SU-DHL-6 (cell line): Measurements from ENCODE around the gene ZNF487.
A peak's percentile ranks its signal among the peaks of the same experiment; 100 is the strongest.

ENCODE experiments used
- H2AFZ ChIP-seq: fragments of 200-600 bp; sonication (generic); 2 replicates; pipeline ENCODE4 v1.6.1; 2014; ENCODE audit warnings: low read depth, mild to moderate bottlenecking, moderate library complexity, mixed read lengths, antibody characterized with exemption, low read length; ENCODE audit not compliant: severe bottlenecking
- H3F3A ChIP-seq: fragments of 200-600 bp; shearing (Covaris generic); 2 replicates; pipeline ENCODE4 v1.6.0; 2016; ENCODE audit warnings: antibody characterized with exemption, mild to moderate bottlenecking; ENCODE audit not compliant: insufficient read depth
- H3K27ac ChIP-seq: fragments of 200-600 bp; sonication (generic); 2 replicates; pipeline ENCODE4 v1.5.1; 2016; ENCODE audit warnings: low read depth, mild to moderate bottlenecking, low read length, moderate library complexity, mixed read lengths
- H3K27me3 ChIP-seq: fragments of 200-600 bp; sonication (generic), shearing (Covaris generic); 2 replicates; pipeline ENCODE4 v1.6.0; 2014; ENCODE audit warnings: mild to moderate bottlenecking, low read length
- H3K36me3 ChIP-seq: fragments of 200-600 bp; sonication (generic); 2 replicates; pipeline ENCODE4 v1.6.1; 2014; ENCODE audit warnings: mild to moderate bottlenecking, low read length, mixed read lengths
- H3K4me2 ChIP-seq: fragments of 300-600, 200-600 bp; shearing (Covaris generic), sonication (generic); 2 replicates; pipeline ENCODE4 v1.6.0; 2014; ENCODE audit warnings: low read length, low read depth, mild to moderate bottlenecking; ENCODE audit not compliant: poor library complexity, severe bottlenecking
- H3K4me3 ChIP-seq: fragments of 200-600 bp; sonication (generic); 2 replicates; pipeline ENCODE4 v1.5.1; 2014; ENCODE audit warnings: antibody characterized with exemption, low read length, mild to moderate bottlenecking, mixed read lengths; ENCODE audit not compliant: insufficient read depth, poor library complexity, severe bottlenecking
- H3K79me2 ChIP-seq: fragments of 200-600 bp; sonication (generic); 2 replicates; pipeline ENCODE4 v1.6.1; 2014; ENCODE audit warnings: mild to moderate bottlenecking, low read length, moderate library complexity; ENCODE audit not compliant: insufficient read depth
- H3K9ac ChIP-seq: fragments of 200-600 bp; sonication (generic); 2 replicates; pipeline ENCODE4 v1.7.0; 2014; ENCODE audit warnings: mild to moderate bottlenecking, low read length
- H3K9me2 ChIP-seq: fragments of 200-600 bp; sonication (generic); replicated peaks from 2 replicates; pipeline ENCODE4 v1.6.1; 2014; ENCODE audit warnings: low read length; ENCODE audit not compliant: insufficient read depth
- H3K9me3 ChIP-seq: fragments of 200-600 bp; sonication (generic); 2 replicates; pipeline ENCODE4 v1.6.1; 2014; ENCODE audit warnings: low read length, mixed read lengths; ENCODE audit not compliant: insufficient read depth
- H4K20me1 ChIP-seq: fragments of 200-600 bp; sonication (generic); 2 replicates; pipeline ENCODE4 v1.6.1; 2014; ENCODE audit warnings: low read depth, mild to moderate bottlenecking, antibody characterized with exemption, low read length, moderate library complexity, mixed read lengths
- CTCF ChIP-seq: fragments of 200-600 bp; sonication (generic); IDR thresholded peaks from one replicate; pipeline ENCODE4 v1.5.1; 2017; ENCODE audit warnings: antibody characterized with exemption, mild to moderate bottlenecking, low read length, moderate library complexity; ENCODE audit not compliant: insufficient read depth, poor library complexity, severe bottlenecking
- EZH2phosphoT487 ChIP-seq: fragments of 200-600 bp; sonication (generic), shearing (Covaris generic); conservative IDR thresholded peaks from 2 replicates; pipeline ENCODE4 v1.6.1; 2018; ENCODE audit warnings: mild to moderate bottlenecking, antibody characterized with exemption, low read length, moderate library complexity, mixed read lengths

Gene ZNF487

GRCh38 chr10:43404704-43405084 is 32.2 kb upstream of the ZNF487 start:
- Histone ChIP-seq H3K27ac (peak overlapping the region; percentile 45), H3K9ac (peak overlapping the region; percentile 100), H3K4me2 (peak overlapping the region; percentile 78), H2AFZ (no peak overlapping the region), H3K79me2 (peaks cover 95% of the 10 kb centered on the region), H3K36me3 (peaks cover 27% of the 10 kb centered on the region), H3K9me3 (no peaks in the 10 kb centered on the region), H3K9me2 (no peaks in the 10 kb centered on the region), H3F3A (peaks cover 58% of the 10 kb centered on the region), H4K20me1 (peaks cover 31% of the 10 kb centered on the region), H3K27me3 (no peaks in the 10 kb centered on the region), H3K4me3 (peak overlapping the region; percentile 86)
- no peak for TF ChIP-seq CTCF
- TF ChIP-seq EZH2phosphoT487: no peak

GRCh38 chr10:43407148-43407575 is 29.7 kb upstream of the ZNF487 start:
- H3K9me2 ChIP-seq: no peaks in the 10 kb centered on the region
- peak overlapping the region; percentile 100 for H3K9ac ChIP-seq
- H3K4me2 ChIP-seq: peak overlapping the region; percentile 78
- no peaks in the 10 kb centered on the region for H3K27me3 ChIP-seq
- no peak overlapping the region for H2AFZ ChIP-seq
- H3K79me2 ChIP-seq: peaks cover 71% of the 10 kb centered on the region
- peaks cover 48% of the 10 kb centered on the region for H3F3A ChIP-seq
- peaks cover 14% of the 10 kb centered on the region; the same call in 1 of the 2 replicates for H4K20me1 ChIP-seq
- peak overlapping the region; percentile 86 for H3K4me3 ChIP-seq
- peak overlapping the region; percentile 96 for H3K27ac ChIP-seq
- no peaks in the 10 kb centered on the region for H3K9me3 ChIP-seq
- H3K36me3 ChIP-seq: peaks cover 13% of the 10 kb centered on the region
- TF ChIP-seq CTCF: no peak
- no peak for TF ChIP-seq EZH2phosphoT487

- Histone ChIP-seq H3K4me2 (peak overlapping the region; percentile 78), H4K20me1 (peaks cover 14% of the 10 kb centered on the region; the same call in 1 of the 2 replicates), H3K9me2 (no peaks in the 10 kb centered on the region), H3K27ac (peak overlapping the region; percentile 96), H2AFZ (no peak overlapping the region), H3K27me3 (no peaks in the 10 kb centered on the region), H3K9me3 (no peaks in the 10 kb centered on the region), H3K4me3 (peak overlapping the region; percentile 86), H3K36me3 (peaks cover 13% of the 10 kb centered on the region), H3K79me2 (peaks cover 65% of the 10 kb centered on the region), H3F3A (peaks cover 42% of the 10 kb centered on the region), H3K9ac (peak overlapping the region; percentile 100)
- TF ChIP-seq CTCF (peak; percentile 23), EZH2phosphoT487 (no peak)
Measured at GRCh38 chr10:43407576-43408330, 29.2 kb upstream of the ZNF487 start.
